ENCODE data around the gene BTBD7.

- TF ChIP-seq, protein P1, sequence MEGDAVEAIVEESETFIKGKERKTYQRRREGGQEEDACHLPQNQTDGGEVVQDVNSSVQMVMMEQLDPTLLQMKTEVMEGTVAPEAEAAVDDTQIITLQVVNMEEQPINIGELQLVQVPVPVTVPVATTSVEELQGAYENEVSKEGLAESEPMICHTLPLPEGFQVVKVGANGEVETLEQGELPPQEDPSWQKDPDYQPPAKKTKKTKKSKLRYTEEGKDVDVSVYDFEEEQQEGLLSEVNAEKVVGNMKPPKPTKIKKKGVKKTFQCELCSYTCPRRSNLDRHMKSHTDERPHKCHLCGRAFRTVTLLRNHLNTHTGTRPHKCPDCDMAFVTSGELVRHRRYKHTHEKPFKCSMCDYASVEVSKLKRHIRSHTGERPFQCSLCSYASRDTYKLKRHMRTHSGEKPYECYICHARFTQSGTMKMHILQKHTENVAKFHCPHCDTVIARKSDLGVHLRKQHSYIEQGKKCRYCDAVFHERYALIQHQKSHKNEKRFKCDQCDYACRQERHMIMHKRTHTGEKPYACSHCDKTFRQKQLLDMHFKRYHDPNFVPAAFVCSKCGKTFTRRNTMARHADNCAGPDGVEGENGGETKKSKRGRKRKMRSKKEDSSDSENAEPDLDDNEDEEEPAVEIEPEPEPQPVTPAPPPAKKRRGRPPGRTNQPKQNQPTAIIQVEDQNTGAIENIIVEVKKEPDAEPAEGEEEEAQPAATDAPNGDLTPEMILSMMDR (IDR thresholded peaks at IDR 0.05) = no peak
- TF ChIP-seq POLR2A (IDR thresholded peaks at IDR 0.05) = no peak
Observed at GRCh38 chr14:93266127-93266526, 66.7 kb downstream of the BTBD7 start.
